ENCODE results near the gene CD38. TPM values are rescaled to one million over a fixed set of nuclear protein-coding genes. Genes with fewer than 3 reads are reported as not detected.
"Not testable (repeated sequence)": the region's sequence is repeated elsewhere in the genome, so short reads cannot be mapped to it uniquely, and the experiment has no call there.

CD38 gene
- total and polyA plus RNA-seq, 4 donors = 3.2 to 9.4 (median 5.3) TPM

DNA sequence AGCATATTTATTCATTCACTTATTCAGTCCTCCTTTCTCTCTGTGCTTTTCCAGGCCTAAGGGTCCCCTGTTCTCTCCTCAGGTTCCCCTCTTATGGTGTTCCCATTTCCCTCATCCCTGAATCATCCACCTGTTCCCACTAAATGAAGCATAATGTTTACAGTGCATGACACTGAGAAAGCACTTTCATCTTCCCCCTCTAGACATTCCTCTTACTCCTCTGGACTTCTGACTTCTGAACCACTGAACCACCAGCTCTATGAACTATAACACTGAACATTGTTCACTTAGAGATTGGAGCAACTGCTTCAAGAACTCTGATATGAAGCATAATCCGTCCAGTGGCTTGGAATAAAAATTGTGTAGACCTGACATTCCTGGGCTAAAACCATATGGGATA is 59.5 kb downstream of the CD38 start:
- 95% methylated on average over 1 of the region's 1 CpG for WGBS
- TF ChIP-seq RAD21 (IDR thresholded peaks at IDR 0.05) (no peak), HNF4G (IDR thresholded peaks at IDR 0.05) (no peak), FOXA1 (IDR thresholded peaks at IDR 0.05) (no peak), HNF4A (conservative IDR thresholded peaks at IDR 0.05) (no peak), FOXA2 (IDR thresholded peaks at IDR 0.05) (no peak)
- TF ChIP-seq, protein P1, sequence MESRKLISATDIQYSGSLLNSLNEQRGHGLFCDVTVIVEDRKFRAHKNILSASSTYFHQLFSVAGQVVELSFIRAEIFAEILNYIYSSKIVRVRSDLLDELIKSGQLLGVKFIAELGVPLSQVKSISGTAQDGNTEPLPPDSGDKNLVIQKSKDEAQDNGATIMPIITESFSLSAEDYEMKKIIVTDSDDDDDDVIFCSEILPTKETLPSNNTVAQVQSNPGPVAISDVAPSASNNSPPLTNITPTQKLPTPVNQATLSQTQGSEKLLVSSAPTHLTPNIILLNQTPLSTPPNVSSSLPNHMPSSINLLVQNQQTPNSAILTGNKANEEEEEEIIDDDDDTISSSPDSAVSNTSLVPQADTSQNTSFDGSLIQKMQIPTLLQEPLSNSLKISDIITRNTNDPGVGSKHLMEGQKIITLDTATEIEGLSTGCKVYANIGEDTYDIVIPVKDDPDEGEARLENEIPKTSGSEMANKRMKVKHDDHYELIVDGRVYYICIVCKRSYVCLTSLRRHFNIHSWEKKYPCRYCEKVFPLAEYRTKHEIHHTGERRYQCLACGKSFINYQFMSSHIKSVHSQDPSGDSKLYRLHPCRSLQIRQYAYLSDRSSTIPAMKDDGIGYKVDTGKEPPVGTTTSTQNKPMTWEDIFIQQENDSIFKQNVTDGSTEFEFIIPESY (IDR thresholded peaks at IDR 0.05) = no peak
- TF ChIP-seq, protein P2, sequence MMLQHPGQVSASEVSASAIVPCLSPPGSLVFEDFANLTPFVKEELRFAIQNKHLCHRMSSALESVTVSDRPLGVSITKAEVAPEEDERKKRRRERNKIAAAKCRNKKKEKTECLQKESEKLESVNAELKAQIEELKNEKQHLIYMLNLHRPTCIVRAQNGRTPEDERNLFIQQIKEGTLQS (IDR thresholded peaks at IDR 0.05) = no peak
- TF ChIP-seq, protein P3, sequence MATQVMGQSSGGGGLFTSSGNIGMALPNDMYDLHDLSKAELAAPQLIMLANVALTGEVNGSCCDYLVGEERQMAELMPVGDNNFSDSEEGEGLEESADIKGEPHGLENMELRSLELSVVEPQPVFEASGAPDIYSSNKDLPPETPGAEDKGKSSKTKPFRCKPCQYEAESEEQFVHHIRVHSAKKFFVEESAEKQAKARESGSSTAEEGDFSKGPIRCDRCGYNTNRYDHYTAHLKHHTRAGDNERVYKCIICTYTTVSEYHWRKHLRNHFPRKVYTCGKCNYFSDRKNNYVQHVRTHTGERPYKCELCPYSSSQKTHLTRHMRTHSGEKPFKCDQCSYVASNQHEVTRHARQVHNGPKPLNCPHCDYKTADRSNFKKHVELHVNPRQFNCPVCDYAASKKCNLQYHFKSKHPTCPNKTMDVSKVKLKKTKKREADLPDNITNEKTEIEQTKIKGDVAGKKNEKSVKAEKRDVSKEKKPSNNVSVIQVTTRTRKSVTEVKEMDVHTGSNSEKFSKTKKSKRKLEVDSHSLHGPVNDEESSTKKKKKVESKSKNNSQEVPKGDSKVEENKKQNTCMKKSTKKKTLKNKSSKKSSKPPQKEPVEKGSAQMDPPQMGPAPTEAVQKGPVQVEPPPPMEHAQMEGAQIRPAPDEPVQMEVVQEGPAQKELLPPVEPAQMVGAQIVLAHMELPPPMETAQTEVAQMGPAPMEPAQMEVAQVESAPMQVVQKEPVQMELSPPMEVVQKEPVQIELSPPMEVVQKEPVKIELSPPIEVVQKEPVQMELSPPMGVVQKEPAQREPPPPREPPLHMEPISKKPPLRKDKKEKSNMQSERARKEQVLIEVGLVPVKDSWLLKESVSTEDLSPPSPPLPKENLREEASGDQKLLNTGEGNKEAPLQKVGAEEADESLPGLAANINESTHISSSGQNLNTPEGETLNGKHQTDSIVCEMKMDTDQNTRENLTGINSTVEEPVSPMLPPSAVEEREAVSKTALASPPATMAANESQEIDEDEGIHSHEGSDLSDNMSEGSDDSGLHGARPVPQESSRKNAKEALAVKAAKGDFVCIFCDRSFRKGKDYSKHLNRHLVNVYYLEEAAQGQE (IDR thresholded peaks at IDR 0.05) = no peak
- TF ChIP-seq, protein P4, sequence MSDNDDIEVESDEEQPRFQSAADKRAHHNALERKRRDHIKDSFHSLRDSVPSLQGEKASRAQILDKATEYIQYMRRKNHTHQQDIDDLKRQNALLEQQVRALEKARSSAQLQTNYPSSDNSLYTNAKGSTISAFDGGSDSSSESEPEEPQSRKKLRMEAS (IDR thresholded peaks at IDR 0.05) = no peak
- no peaks in the 10 kb centered on the region for H3K9me3 ChIP-seq (ENCODE audit: control insufficient read depth in 4 of 4, low read length in 3 of 4)
- no peaks in the 10 kb centered on the region for H3K4me1 ChIP-seq (ENCODE audit: control insufficient read depth in 4 of 4, insufficient read depth in 4 of 4, low read length in 3 of 4)
- no peaks in the 10 kb centered on the region for H3K27me3 ChIP-seq (ENCODE audit: control insufficient read depth in 4 of 4, insufficient read depth in 4 of 4, low read length in 3 of 4)
- no peak overlapping the region for H3K4me3 ChIP-seq (ENCODE audit: low read depth in 1 of 3, low read length in 3 of 3)
- H3K27ac ChIP-seq (ENCODE audit: low read depth in 1 of 2, low read length in 2 of 2) = no peak overlapping the region
- no peak overlapping the region for H3K9ac ChIP-seq (ENCODE audit: low read depth in 1 of 2, low read length in 2 of 2)
- H3K36me3 ChIP-seq (ENCODE audit: control insufficient read depth in 4 of 4, insufficient read depth in 3 of 4, low read depth in 1 of 4, low read length in 3 of 4) = no peaks in the 10 kb centered on the region
- no peak for DNase-seq (ENCODE audit: low spot score)

DNA sequence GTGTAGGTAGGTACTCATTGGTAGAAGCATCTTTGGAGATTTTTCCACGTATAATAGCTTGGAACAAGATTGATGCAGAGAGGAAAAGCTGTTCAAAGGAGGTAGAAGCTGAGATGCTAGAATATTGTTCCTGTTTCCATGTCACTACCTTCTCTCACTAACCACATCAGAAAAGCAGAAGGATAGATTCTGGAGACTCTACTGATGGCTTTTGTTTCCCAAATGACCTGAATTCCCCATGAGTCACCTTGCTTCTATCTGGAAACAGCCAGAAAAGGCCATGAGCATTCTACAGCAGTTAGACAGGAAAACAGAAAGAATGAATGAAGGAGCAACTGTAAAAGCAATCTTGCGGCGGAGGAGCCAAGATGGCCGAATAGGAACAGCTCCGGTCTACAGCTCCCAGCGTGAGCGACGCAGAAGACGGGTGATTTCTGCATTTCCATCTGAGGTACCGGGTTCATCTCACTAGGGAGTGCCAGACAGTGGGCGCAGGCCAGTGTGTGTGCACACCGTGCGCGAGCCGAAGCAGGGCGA is 63.1 kb downstream of the CD38 start:
- not testable (repeated sequence) for H3K36me3 ChIP-seq (ENCODE audit: control insufficient read depth in 4 of 4, insufficient read depth in 3 of 4, low read depth in 1 of 4, low read length in 3 of 4); H3K9me3 ChIP-seq (ENCODE audit: control insufficient read depth in 4 of 4, low read length in 3 of 4); H3K27me3 ChIP-seq (ENCODE audit: control insufficient read depth in 4 of 4, insufficient read depth in 4 of 4, low read length in 3 of 4); H3K4me1 ChIP-seq (ENCODE audit: control insufficient read depth in 4 of 4, insufficient read depth in 4 of 4, low read length in 3 of 4); DNase-seq (ENCODE audit: low spot score); H3K4me3 ChIP-seq (ENCODE audit: low read depth in 1 of 3, low read length in 3 of 3); H3K27ac ChIP-seq (ENCODE audit: low read depth in 1 of 2, low read length in 2 of 2); H3K9ac ChIP-seq (ENCODE audit: low read depth in 1 of 2, low read length in 2 of 2)
- WGBS = 96% methylated on average over 9 of the region's 16 CpGs

DNA sequence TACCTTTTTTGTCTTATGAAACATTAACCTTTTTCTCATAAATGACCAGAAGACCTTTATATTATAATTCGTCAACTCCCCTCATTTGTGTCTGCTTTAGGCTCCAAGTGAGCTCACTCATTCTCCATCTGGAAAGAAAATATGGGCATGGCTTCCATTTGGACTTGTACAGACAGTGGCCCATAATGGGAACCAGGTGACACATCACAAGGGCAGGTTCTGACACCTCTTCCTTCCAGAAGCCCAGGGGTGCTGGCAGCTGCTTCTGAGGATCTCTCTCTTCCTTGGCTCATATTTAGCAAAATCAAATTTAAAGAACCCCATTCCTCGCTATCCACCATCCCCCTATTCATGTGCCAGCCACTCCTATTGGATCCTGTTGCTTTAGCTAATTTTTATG is 69.6 kb downstream of the CD38 start:
- Histone ChIP-seq H3K36me3 (ENCODE audit: control insufficient read depth in 4 of 4, insufficient read depth in 3 of 4, low read depth in 1 of 4, low read length in 3 of 4) (no peaks in the 10 kb centered on the region), H3K27ac (ENCODE audit: low read depth in 1 of 2, low read length in 2 of 2) (no peak overlapping the region), H3K4me1 (ENCODE audit: control insufficient read depth in 4 of 4, insufficient read depth in 4 of 4, low read length in 3 of 4) (no peaks in the 10 kb centered on the region), H3K9ac (ENCODE audit: low read depth in 1 of 2, low read length in 2 of 2) (no peak overlapping the region), H3K27me3 (ENCODE audit: control insufficient read depth in 4 of 4, insufficient read depth in 4 of 4, low read length in 3 of 4) (no peaks in the 10 kb centered on the region), H3K9me3 (ENCODE audit: control insufficient read depth in 4 of 4, low read length in 3 of 4) (no peaks in the 10 kb centered on the region), H3K4me3 (ENCODE audit: low read depth in 1 of 3, low read length in 3 of 3) (no peak overlapping the region)
- 93% methylated on average over 2 of the region's 2 CpGs for WGBS
- DNase-seq (ENCODE audit: low spot score) = no peak
- TF ChIP-seq TAF1 (conservative IDR thresholded peaks at IDR 0.05) = no peak
- no peak for TF ChIP-seq RXRA (IDR thresholded peaks at IDR 0.05)
- TF ChIP-seq, protein P5, sequence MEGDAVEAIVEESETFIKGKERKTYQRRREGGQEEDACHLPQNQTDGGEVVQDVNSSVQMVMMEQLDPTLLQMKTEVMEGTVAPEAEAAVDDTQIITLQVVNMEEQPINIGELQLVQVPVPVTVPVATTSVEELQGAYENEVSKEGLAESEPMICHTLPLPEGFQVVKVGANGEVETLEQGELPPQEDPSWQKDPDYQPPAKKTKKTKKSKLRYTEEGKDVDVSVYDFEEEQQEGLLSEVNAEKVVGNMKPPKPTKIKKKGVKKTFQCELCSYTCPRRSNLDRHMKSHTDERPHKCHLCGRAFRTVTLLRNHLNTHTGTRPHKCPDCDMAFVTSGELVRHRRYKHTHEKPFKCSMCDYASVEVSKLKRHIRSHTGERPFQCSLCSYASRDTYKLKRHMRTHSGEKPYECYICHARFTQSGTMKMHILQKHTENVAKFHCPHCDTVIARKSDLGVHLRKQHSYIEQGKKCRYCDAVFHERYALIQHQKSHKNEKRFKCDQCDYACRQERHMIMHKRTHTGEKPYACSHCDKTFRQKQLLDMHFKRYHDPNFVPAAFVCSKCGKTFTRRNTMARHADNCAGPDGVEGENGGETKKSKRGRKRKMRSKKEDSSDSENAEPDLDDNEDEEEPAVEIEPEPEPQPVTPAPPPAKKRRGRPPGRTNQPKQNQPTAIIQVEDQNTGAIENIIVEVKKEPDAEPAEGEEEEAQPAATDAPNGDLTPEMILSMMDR (IDR thresholded peaks at IDR 0.05; ENCODE audit: low read depth, low read length, missing input control) = no peak
- TF ChIP-seq, protein P4 (IDR thresholded peaks at IDR 0.05) = no peak
- no peak for TF ChIP-seq SP1 (IDR thresholded peaks at IDR 0.05)
